IMR-90 (cell line): Measurements from ENCODE around the gene CTBP2. TPM values are rescaled to one million over a fixed set of nuclear protein-coding genes. Genes with fewer than 3 reads are reported as not detected.
A peak's percentile ranks its signal among the peaks of the same experiment; 100 is the strongest.

Source experiments
- ATAC-seq: fragments of 200-7000 bp; cut with Tn5 transposase; 2 replicates; pipeline ENCODE4 v1.9.1; 2020; ENCODE audit warnings: low read depth, mild to moderate bottlenecking, moderate library complexity
- BruUV-seq: library from RNA; stranded (reverse); fragments of 400-500 nt; replicated peaks from 2 replicates; lab custom pipeline; 2021; lab: Mats Ljungman, UMichigan
- CTCF ChIA-PET: fragments of 300-600 bp; formaldehyde crosslinking; extraction: SDS; loops from one replicate; lab custom pipeline; 2021; ENCODE audit warnings: antibody characterized with exemption; lab: Yijun Ruan, JAX
- POLR2A ChIA-PET: fragments of 300-600 bp; sonication (Branson Sonifier 250); formaldehyde crosslinking; loops from one replicate; lab custom pipeline; 2022; ENCODE audit warnings: antibody characterized with exemption; ENCODE audit not compliant: unreplicated experiment; lab: Charles Lee
- DNase-seq: peaks from one replicate; pipeline ENCODE4 v3.0.0; 2013
- H2AFZ ChIP-seq: replicated peaks from 2 replicates; pipeline ENCODE3; 2013; ENCODE audit warnings: low read length, mild to moderate bottlenecking; ENCODE audit not compliant: poor library complexity
- H2AK5ac ChIP-seq: 2 replicates; pipeline ENCODE4 v1.6.1; 2013; ENCODE audit warnings: low read depth, low read length, inconsistent platforms
- H2AK9ac ChIP-seq: replicated peaks from 2 replicates; pipeline ENCODE3; 2013; ENCODE audit warnings: mild to moderate bottlenecking, low read depth, low read length, moderate library complexity; ENCODE audit not compliant: poor library complexity
- H2BK120ac ChIP-seq: 2 replicates; pipeline ENCODE4 v1.6.1; 2013; ENCODE audit warnings: low read depth, low read length, inconsistent platforms
- H2BK15ac ChIP-seq: 3 replicates; pipeline ENCODE4 v1.6.1; 2013; ENCODE audit warnings: low read depth, low read length, inconsistent platforms
- H2BK20ac ChIP-seq: 2 replicates; pipeline ENCODE4 v1.6.1; 2013; ENCODE audit warnings: low read depth, mild to moderate bottlenecking, inconsistent platforms, low read length, moderate library complexity
- H2BK5ac ChIP-seq: 2 replicates; pipeline ENCODE4 v1.6.1; 2013; ENCODE audit warnings: mild to moderate bottlenecking, low read depth, low read length, inconsistent platforms; ENCODE audit not compliant: poor library complexity, severe bottlenecking
- H3K14ac ChIP-seq: replicated peaks from 2 replicates; pipeline ENCODE4 v1.6.1; 2013; ENCODE audit warnings: low read depth, low read length, inconsistent platforms
- H3K18ac ChIP-seq: 2 replicates; pipeline ENCODE4 v1.6.1; 2013; ENCODE audit warnings: low read depth, low read length, control low read depth
- H3K23ac ChIP-seq: 2 replicates; pipeline ENCODE4 v1.6.1; 2013; ENCODE audit warnings: low read depth, low read length, inconsistent platforms
- H3K27ac ChIP-seq: 2 replicates; pipeline ENCODE4 v1.5.1; 2013; ENCODE audit warnings: mild to moderate bottlenecking, control low read depth, low read length; ENCODE audit not compliant: insufficient read depth
- H3K27me3 ChIP-seq: 2 replicates; pipeline ENCODE4 v1.6.1; 2013; ENCODE audit warnings: low read length; ENCODE audit not compliant: control insufficient read depth, insufficient read depth
- H3K36me3 ChIP-seq: 2 replicates; pipeline ENCODE4 v1.6.1; 2013; ENCODE audit warnings: low read length, mixed read lengths; ENCODE audit not compliant: control insufficient read depth, insufficient read depth
- H3K4ac ChIP-seq: 2 replicates; pipeline ENCODE4 v1.6.1; 2013; ENCODE audit warnings: low read depth, low read length, inconsistent platforms
- H3K4me1 ChIP-seq: 2 replicates; pipeline ENCODE4 v1.6.1; 2013; ENCODE audit warnings: low read length, mixed read lengths; ENCODE audit not compliant: control insufficient read depth, insufficient read depth
- H3K4me2 ChIP-seq: 2 replicates; pipeline ENCODE4 v1.6.1; 2013; ENCODE audit warnings: low read depth, mild to moderate bottlenecking, control low read depth, low read length, moderate library complexity
- H3K4me3 ChIP-seq: 2 replicates; pipeline ENCODE4 v1.5.1; 2013; ENCODE audit warnings: low read depth, mild to moderate bottlenecking, control low read depth, low read length, moderate library complexity; ENCODE audit not compliant: insufficient read depth
- H3K56ac ChIP-seq: 2 replicates; pipeline ENCODE4 v1.6.1; 2013; ENCODE audit warnings: low read length, inconsistent platforms; ENCODE audit not compliant: insufficient read depth; ENCODE audit errors: extremely low read depth
- H3K79me1 ChIP-seq, 2 experiments: 2 replicates each; pipeline ENCODE4 v1.6.1; 2013; ENCODE audit warnings: low read length in 2 of 2, inconsistent platforms in 1 of 2, low read depth in 1 of 2
- H3K9ac ChIP-seq: 2 replicates; pipeline ENCODE4 v1.6.1; 2013; ENCODE audit warnings: low read depth, low read length, control low read depth
- H3K9me1 ChIP-seq: 2 replicates; pipeline ENCODE4 v1.6.1; 2013; ENCODE audit warnings: low read length, inconsistent platforms; ENCODE audit not compliant: insufficient read depth
- H3K9me3 ChIP-seq: 2 replicates; pipeline ENCODE4 v1.6.1; 2013; ENCODE audit warnings: low read length; ENCODE audit not compliant: control insufficient read depth, insufficient read depth
- H4K20me1 ChIP-seq: 2 replicates; pipeline ENCODE4 v1.6.1; 2013; ENCODE audit warnings: low read length, inconsistent platforms; ENCODE audit not compliant: insufficient read depth
- H4K5ac ChIP-seq: 2 replicates; pipeline ENCODE4 v1.6.1; 2013; ENCODE audit warnings: mild to moderate bottlenecking, low read depth, low read length, control low read depth
- H4K8ac ChIP-seq, 2 experiments: 2 replicates each; pipeline ENCODE4 v1.6.1; 2013; ENCODE audit warnings: low read depth in 2 of 2, low read length in 2 of 2, control low read depth in 1 of 2, inconsistent platforms in 1 of 2
- H4K91ac ChIP-seq: 2 replicates; pipeline ENCODE4 v1.6.1; 2013; ENCODE audit warnings: low read depth, low read length, inconsistent platforms; ENCODE audit not compliant: insufficient read depth
- BHLHE40 ChIP-seq: fragments of 150-350 bp; IDR thresholded peaks from 2 replicates; pipeline ENCODE4 v1.6.1; 2016; ENCODE audit warnings: mild to moderate bottlenecking, low read depth, low read length
- CEBPB ChIP-seq: IDR thresholded peaks from 2 replicates; pipeline ENCODE4 v1.6.1; 2012; ENCODE audit warnings: low read depth, low read length, improper control_type of control experiment
- CHD1 ChIP-seq: IDR thresholded peaks from 2 replicates; pipeline ENCODE4 v1.6.1; 2012; ENCODE audit warnings: low read depth, low read length, improper control_type of control experiment
- CTCF ChIP-seq: conservative IDR thresholded peaks from 2 replicates; pipeline ENCODE4 v1.5.1; 2012; ENCODE audit warnings: mild to moderate bottlenecking, low read depth, low read length, improper control_type of control experiment
- FOS ChIP-seq: fragments of 150-350 bp; IDR thresholded peaks from 2 replicates; pipeline ENCODE4 v1.6.1; 2016; ENCODE audit warnings: low read depth, low read length
- MAFK ChIP-seq: IDR thresholded peaks from 2 replicates; pipeline ENCODE4 v1.6.1; 2012; ENCODE audit warnings: low read depth, low read length, improper control_type of control experiment
- MAZ ChIP-seq: IDR thresholded peaks from 2 replicates; pipeline ENCODE4 v1.6.1; 2012; ENCODE audit warnings: low read depth, mild to moderate bottlenecking, low read length, improper control_type of control experiment, moderate library complexity, borderline replicate concordance
- MXI1 ChIP-seq: IDR thresholded peaks from 2 replicates; pipeline ENCODE4 v1.6.1; 2012; ENCODE audit warnings: low read depth, mild to moderate bottlenecking, low read length, moderate library complexity, borderline replicate concordance
- NFE2L2 ChIP-seq: fragments of 150-350 bp; IDR thresholded peaks from 2 replicates; pipeline ENCODE4 v1.6.1; 2016; ENCODE audit warnings: low read depth, mild to moderate bottlenecking, low read length
- POLR2A ChIP-seq: IDR thresholded peaks from 2 replicates; pipeline ENCODE4 v1.6.1; 2012; ENCODE audit warnings: mild to moderate bottlenecking, low read depth, low read length
- RAD21 ChIP-seq: IDR thresholded peaks from 2 replicates; pipeline ENCODE4 v1.6.1; 2012; ENCODE audit warnings: low read length, improper control_type of control experiment
- RCOR1 ChIP-seq: IDR thresholded peaks from 2 replicates; pipeline ENCODE4 v1.6.1; 2012; ENCODE audit warnings: mild to moderate bottlenecking, low read length, improper control_type of control experiment; ENCODE audit not compliant: insufficient replicate concordance
- RFX5 ChIP-seq: IDR thresholded peaks from 2 replicates; pipeline ENCODE4 v1.8.0; 2012; ENCODE audit warnings: low read depth, mild to moderate bottlenecking, low read length, moderate library complexity
- SMC3 ChIP-seq: fragments of 150-350 bp; IDR thresholded peaks from 2 replicates; pipeline ENCODE4 v1.6.1; 2016; ENCODE audit warnings: low read depth, mild to moderate bottlenecking, antibody characterized with exemption, low read length, moderate library complexity
- USF2 ChIP-seq: fragments of 150-350 bp; IDR thresholded peaks from 2 replicates; pipeline ENCODE4 v1.6.1; 2017; ENCODE audit warnings: mild to moderate bottlenecking, antibody characterized with exemption, low read length, low read depth
- WGBS, 2 experiments: methylation state at CpG; one replicate each; pipeline versions ENCODE4 v1.1.5 to v1.1.7; 2013; ENCODE audit warnings: missing lambda C conversion rate in 2 of 2; ENCODE audit not compliant: insufficient read length in 1 of 2; ENCODE audit errors: extremely low coverage in 2 of 2; 5-methylcytosine and 5-hydroxymethylcytosine counted together
- dilution Hi-C: fragments of 300-500 bp; cut with HindIII; formaldehyde crosslinking; loops from one replicate; pipeline ENCODE4 v1.14.3; 2018; ENCODE audit warnings: low sequenced_read_pairs; ENCODE audit not compliant: unreplicated experiment
- in situ Hi-C: fragments of 300-500 bp; cut with MboI; formaldehyde crosslinking; loops from 3 replicates; pipeline ENCODE4 v1.14.3; 2019; ENCODE audit warnings: low sequenced_read_pairs, inconsistent platforms, mixed read lengths
- intact Hi-C: fragments of 100-400 bp; cut with micrococcal nuclease; formaldehyde crosslinking; loops from 2 replicates; pipeline ENCODE4 v1.10.0; 2022
- polyA plus RNA-seq, 3 experiments: library from polyadenylated mRNA; depleted of rRNA; stranded (reverse); fragments of >200 nt; gene quantifications; 2 replicates each; pipeline ENCODE4 v1.2.3, GENCODE V29; 2012; ENCODE audit warnings: low replicate concordance in 1 of 3
- total RNA-seq: library from RNA; depleted of rRNA; stranded (reverse); fragments of >200 nt; gene quantifications from 2 replicates; pipeline ENCODE4 v1.2.3, GENCODE V29; 2012

Gene CTBP2
- total and polyA plus RNA-seq, 2 of the 4 experiments (the other 2 are of a cell fraction) = 81.0 to 86.6 TPM

GRCh38 chr10:125035588-125036295, 124.6 kb downstream of the CTBP2 start:
- ATAC-seq (peak; percentile 12), DNase-seq (no peak)
- ChIA-PET POLR2A (no interaction called here), CTCF (interaction anchor here (0.7 to 2.4 kb wide), 5 partner anchors 12 to 509 kb away, joined by 3 to 10 read pairs (median 5); no protein-coding TSS in a partner anchor)
- no TSS peak for BruUV-seq
- H3K23ac ChIP-seq = peak overlapping the region; percentile 91
- peak overlapping the region; percentile 90 for H4K91ac ChIP-seq
- dilution Hi-C loops = no loop called here
- peak overlapping the region; percentile 91 for H3K4me2 ChIP-seq
- H3K27ac ChIP-seq = peak overlapping the region; percentile 78
- H3K79me1 ChIP-seq = peaks cover 37 to 93% of the 10 kb centered on the region in 2 experiments
- peak overlapping the region; percentile 58 for H2BK20ac ChIP-seq
- intact Hi-C loops = no loop called here
- peak overlapping the region; percentile 66 for H4K5ac ChIP-seq
- H3K36me3 ChIP-seq = peaks cover 13% of the 10 kb centered on the region; the same call in 1 of the 2 replicates
- H3K14ac ChIP-seq = peak overlapping the region; percentile 69
- peaks cover 55% of the 10 kb centered on the region for H3K9me1 ChIP-seq
- peak overlapping the region; percentile 42 to 69; a peak in 3 of 4 replicates for H4K8ac ChIP-seq
- peak overlapping the region; percentile 82; the same call in 1 of the 2 replicates for H3K56ac ChIP-seq
- H3K9me3 ChIP-seq = no peaks in the 10 kb centered on the region
- H4K20me1 ChIP-seq = peaks cover 56% of the 10 kb centered on the region
- in situ Hi-C loops = no loop called here
- H2AFZ ChIP-seq = no peak overlapping the region
- peak overlapping the region; percentile 78; the same call in 1 of the 2 replicates for H2AK5ac ChIP-seq
- peak overlapping the region; percentile 46 for H3K9ac ChIP-seq
- H2BK5ac ChIP-seq = peak overlapping the region; percentile 91
- H3K27me3 ChIP-seq = no peaks in the 10 kb centered on the region
- 53% methylated on average over 3 of the region's 7 CpGs; no CpG with 5 or more reads in 1 of the 2 experiments for WGBS, 2 experiments
- peak overlapping the region; percentile 79 for H2BK120ac ChIP-seq
- peaks cover 31% of the 10 kb centered on the region for H3K4me1 ChIP-seq
- peak overlapping the region; percentile 33; the same call in 1 of the 2 replicates for H3K4me3 ChIP-seq
- H3K18ac ChIP-seq = peak overlapping the region; percentile 80
- H2BK15ac ChIP-seq = peak overlapping the region; percentile 38; the same call in 2 of the 3 replicates
- H2AK9ac ChIP-seq = peak overlapping the region; percentile 35
- peak overlapping the region; percentile 86 for H3K4ac ChIP-seq
- no peak for TF ChIP-seq POLR2A
- no peak for TF ChIP-seq CEBPB
- TF ChIP-seq RCOR1 = no peak
- no peak for TF ChIP-seq BHLHE40
- no peak for TF ChIP-seq CTCF
- no peak for TF ChIP-seq FOS
- TF ChIP-seq MXI1 = no peak
- TF ChIP-seq SMC3 = no peak
- TF ChIP-seq CHD1 = no peak
- TF ChIP-seq MAFK = no peak
- TF ChIP-seq RFX5 = no peak
- TF ChIP-seq USF2 = no peak
- no peak for TF ChIP-seq NFE2L2
- no peak for TF ChIP-seq MAZ
- TF ChIP-seq RAD21 = no peak
